Left ventricle myocardium inferior (tissue), 1 donor: ENCODE results near the gene RPE65. TPM values are rescaled to one million over a fixed set of nuclear protein-coding genes. Genes with fewer than 3 reads are reported as not detected.

Experiments used
- DNase-seq: peaks from one replicate; pipeline ENCODE4 v3.0.0-alpha.2; 2020
- H3K27ac ChIP-seq: fragments of 200-600 bp; replicated peaks from 2 replicates; pipeline ENCODE4 v1.8.0; 2021
- H3K27me3 ChIP-seq: fragments of 200-600 bp; 2 replicates; pipeline ENCODE4 v1.8.0; 2021; ENCODE audit warnings: low read depth
- H3K36me3 ChIP-seq: fragments of 200-600 bp; 2 replicates; pipeline ENCODE4 v1.8.0; 2021
- H3K4me1 ChIP-seq: fragments of 200-600 bp; 2 replicates; pipeline ENCODE4 v1.8.0; 2021
- H3K4me3 ChIP-seq: fragments of 200-600 bp; 2 replicates; pipeline ENCODE4 v1.8.0; 2021; ENCODE audit warnings: mild to moderate bottlenecking, moderate library complexity
- H3K9me3 ChIP-seq: fragments of 200-600 bp; replicated peaks from 2 replicates; pipeline ENCODE4 v1.8.0; 2021
- intact Hi-C: fragments of 100-400 bp; cut with micrococcal nuclease; formaldehyde crosslinking; loops from one replicate; pipeline ENCODE4 v1.11.0; 2022
- total RNA-seq: library from RNA; stranded (reverse); fragmentation: NEBNext Ultra II Directional; extraction: Animal tissue kit (Norgen Biotek cat#: 25700); gene quantifications from one replicate; pipeline ENCODE4 v1.2.1, GENCODE V29; 2021
- TF ChIP-seq, protein P1 (sequence below): fragments of 200-600 bp; IDR thresholded peaks from 2 replicates; pipeline ENCODE4 v1.8.0; 2021; ENCODE audit warnings: antibody characterized with exemption, mild to moderate bottlenecking, borderline replicate concordance
- donor health status: DM: no; HTN: yes; CAD: no; lungs with severe emphysema.

RPE65 gene
- total RNA-seq, 1 donor from 2014 or later = not detected

GRCh38 chr1:68453060-68453670, 3.4 kb upstream of the RPE65 start:
- no peak for DNase-seq
- Histone ChIP-seq H3K27me3 (no peaks in the 10 kb centered on the region), H3K4me3 (no peak overlapping the region), H3K36me3 (no peaks in the 10 kb centered on the region), H3K27ac (no peak overlapping the region), H3K4me1 (peaks cover 5% of the 10 kb centered on the region), H3K9me3 (no peaks in the 10 kb centered on the region)
- TF ChIP-seq, protein P1, sequence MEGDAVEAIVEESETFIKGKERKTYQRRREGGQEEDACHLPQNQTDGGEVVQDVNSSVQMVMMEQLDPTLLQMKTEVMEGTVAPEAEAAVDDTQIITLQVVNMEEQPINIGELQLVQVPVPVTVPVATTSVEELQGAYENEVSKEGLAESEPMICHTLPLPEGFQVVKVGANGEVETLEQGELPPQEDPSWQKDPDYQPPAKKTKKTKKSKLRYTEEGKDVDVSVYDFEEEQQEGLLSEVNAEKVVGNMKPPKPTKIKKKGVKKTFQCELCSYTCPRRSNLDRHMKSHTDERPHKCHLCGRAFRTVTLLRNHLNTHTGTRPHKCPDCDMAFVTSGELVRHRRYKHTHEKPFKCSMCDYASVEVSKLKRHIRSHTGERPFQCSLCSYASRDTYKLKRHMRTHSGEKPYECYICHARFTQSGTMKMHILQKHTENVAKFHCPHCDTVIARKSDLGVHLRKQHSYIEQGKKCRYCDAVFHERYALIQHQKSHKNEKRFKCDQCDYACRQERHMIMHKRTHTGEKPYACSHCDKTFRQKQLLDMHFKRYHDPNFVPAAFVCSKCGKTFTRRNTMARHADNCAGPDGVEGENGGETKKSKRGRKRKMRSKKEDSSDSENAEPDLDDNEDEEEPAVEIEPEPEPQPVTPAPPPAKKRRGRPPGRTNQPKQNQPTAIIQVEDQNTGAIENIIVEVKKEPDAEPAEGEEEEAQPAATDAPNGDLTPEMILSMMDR = no peak
- intact Hi-C loops = no loop called here

GRCh38 chr1:68448365-68448764, 1.4 kb downstream of the RPE65 start:
- Histone ChIP-seq H3K4me1 (peaks cover 5% of the 10 kb centered on the region), H3K9me3 (no peaks in the 10 kb centered on the region), H3K4me3 (no peak overlapping the region), H3K36me3 (no peaks in the 10 kb centered on the region), H3K27me3 (no peaks in the 10 kb centered on the region), H3K27ac (no peak overlapping the region)
- TF ChIP-seq, protein P1 = no peak
- DNase-seq = no peak
- intact Hi-C loops = no loop called here

DNA sequence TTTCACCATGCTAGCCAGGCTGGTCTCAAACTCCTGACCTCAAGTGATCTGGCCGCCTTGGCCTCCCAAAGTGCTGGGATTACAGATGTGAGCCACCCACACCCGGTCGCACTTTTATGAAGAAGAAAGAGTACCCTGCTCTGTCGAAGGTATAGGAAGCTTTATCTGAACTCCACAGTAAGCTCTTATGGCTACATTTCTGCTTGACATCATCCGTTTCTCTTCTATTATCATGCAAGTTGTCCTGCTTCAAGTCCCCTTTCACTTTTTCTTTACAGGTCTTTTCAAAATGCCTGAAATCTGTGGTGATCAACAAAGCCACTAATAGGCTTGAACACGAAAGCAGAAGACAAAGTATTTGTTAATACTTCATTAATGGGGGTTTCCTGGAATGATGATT, 4.0 kb downstream of the RPE65 start:
- TF ChIP-seq, protein P1 = no peak
- intact Hi-C loops = no loop called here
- DNase-seq = no peak
- H3K4me1 ChIP-seq = peaks cover 5% of the 10 kb centered on the region
- no peaks in the 10 kb centered on the region for H3K27me3 ChIP-seq
- no peaks in the 10 kb centered on the region for H3K9me3 ChIP-seq
- H3K27ac ChIP-seq = no peak overlapping the region
- H3K4me3 ChIP-seq = no peak overlapping the region
- H3K36me3 ChIP-seq = no peaks in the 10 kb centered on the region

- Histone ChIP-seq H3K9me3 (no peaks in the 10 kb centered on the region), H3K4me3 (no peak overlapping the region), H3K27me3 (no peaks in the 10 kb centered on the region), H3K4me1 (no peaks in the 10 kb centered on the region), H3K36me3 (no peaks in the 10 kb centered on the region), H3K27ac (no peak overlapping the region)
- intact Hi-C loops = no loop called here
- TF ChIP-seq, protein P1 = peak; percentile 67
- no peak for DNase-seq
Observed at GRCh38 chr1:68442822-68443556, 6.8 kb downstream of the RPE65 start.

DNA sequence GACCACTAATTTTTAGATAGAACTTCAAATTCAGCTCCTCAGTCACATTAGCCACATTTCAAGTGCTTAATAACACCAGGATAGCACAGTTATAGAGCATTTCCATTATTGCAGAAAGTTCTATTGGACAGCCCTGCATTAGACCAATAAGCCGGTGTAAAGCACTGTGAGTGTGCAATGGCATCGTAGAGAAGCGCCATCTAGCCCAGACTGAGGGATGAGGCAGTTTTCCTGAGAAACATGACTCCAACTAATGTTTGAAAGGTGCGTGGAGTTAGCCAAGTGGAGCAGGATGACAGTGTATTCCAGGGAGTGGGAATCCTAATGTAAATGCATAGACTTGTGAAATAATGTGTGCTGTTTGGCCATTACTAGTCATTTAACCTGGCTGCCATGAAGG, 7.7 kb downstream of the RPE65 start:
- DNase-seq = no peak
- no peak overlapping the region for H3K27ac ChIP-seq
- TF ChIP-seq, protein P1 = no peak
- H3K9me3 ChIP-seq = no peaks in the 10 kb centered on the region
- no peaks in the 10 kb centered on the region for H3K36me3 ChIP-seq
- no peak overlapping the region for H3K4me3 ChIP-seq
- no peaks in the 10 kb centered on the region for H3K4me1 ChIP-seq
- peaks cover 8% of the 10 kb centered on the region for H3K27me3 ChIP-seq
- intact Hi-C loops = no loop called here
